Fibroblast of lung (primary cell): ENCODE results near the gene GIPC3. TPM values are rescaled to one million over a fixed set of nuclear protein-coding genes. Genes with fewer than 3 reads are reported as not detected.
A peak's percentile ranks its signal among the peaks of the same experiment; 100 is the strongest.

Experiments
- DNase-seq, 2 donors: peaks; one replicate each; pipeline versions ENCODE4 v3.0.0 to v3.0.0-alpha.2; 2010; ENCODE audit warnings: low read depth in 2 of 2
- H2AFZ ChIP-seq: 2 replicates; pipeline ENCODE4 v1.5.1; 2012; ENCODE audit warnings: low read length, control low read depth, inconsistent platforms
- H3K27ac ChIP-seq: 2 replicates; pipeline ENCODE4 v1.5.1; 2011; ENCODE audit warnings: low read length, control low read depth; ENCODE audit not compliant: insufficient read depth
- H3K27me3 ChIP-seq: 2 replicates; pipeline ENCODE4 v1.5.1; 2011; ENCODE audit warnings: mild to moderate bottlenecking, low read length; ENCODE audit not compliant: control insufficient read depth, insufficient read depth
- H3K36me3 ChIP-seq: 2 replicates; pipeline ENCODE4 v1.5.1; 2011; ENCODE audit warnings: low read length; ENCODE audit not compliant: control insufficient read depth, insufficient read depth
- H3K4me1 ChIP-seq: 2 replicates; pipeline ENCODE4 v1.5.1; 2011; ENCODE audit warnings: low read length; ENCODE audit not compliant: control insufficient read depth, insufficient read depth; ENCODE audit errors: extremely low read depth
- H3K4me2 ChIP-seq: 2 replicates; pipeline ENCODE4 v1.5.1; 2011; ENCODE audit warnings: low read length, control low read depth; ENCODE audit not compliant: insufficient read depth; ENCODE audit errors: extremely low read depth
- H3K4me3 ChIP-seq, 4 experiments: fragments of 200-600 bp in 1 of 4; sonication (generic) in 1 of 4; replicated peaks in 1 of 4; 2 replicates each; pipeline ENCODE4 v1.5.1; 2011 to 2016; ENCODE audit warnings: low read length in 4 of 4, low read depth in 3 of 4, mild to moderate bottlenecking in 3 of 4, control low read depth in 2 of 4, inconsistent platforms in 1 of 4, mixed read lengths in 1 of 4; ENCODE audit not compliant: insufficient read depth in 1 of 4; ENCODE audit errors: control extremely low read depth in 1 of 4
- H3K79me2 ChIP-seq: 2 replicates; pipeline ENCODE4 v1.5.1; 2012; ENCODE audit warnings: mild to moderate bottlenecking, low read length, inconsistent platforms; ENCODE audit not compliant: control insufficient read depth, insufficient read depth
- H3K9ac ChIP-seq: 2 replicates; pipeline ENCODE4 v1.5.1; 2011; ENCODE audit warnings: mild to moderate bottlenecking, low read length, control low read depth; ENCODE audit not compliant: insufficient read depth
- H3K9me3 ChIP-seq: 2 replicates; pipeline ENCODE4 v1.5.1; 2012; ENCODE audit warnings: low read depth, low read length; ENCODE audit not compliant: control insufficient read depth, insufficient read depth
- H4K20me1 ChIP-seq: 2 replicates; pipeline ENCODE4 v1.5.1; 2011; ENCODE audit warnings: low read length; ENCODE audit not compliant: control insufficient read depth, insufficient read depth; ENCODE audit errors: extremely low read depth
- EZH2 ChIP-seq: IDR thresholded peaks from 2 replicates; pipeline ENCODE4 v1.5.1; 2012; ENCODE audit warnings: low read length, control low read depth, mild to moderate bottlenecking; ENCODE audit errors: missing control alignments
- polyA plus RNA-seq, 2 donors: library from polyadenylated mRNA; depleted of rRNA in 1 of 2; stranded (reverse) in 1 of 2; unstranded in 1 of 2; fragments of >200 nt; gene quantifications; 2 replicates each; pipeline ENCODE4 v1.2.1, GENCODE V29; 2011 to 2012; ENCODE audit warnings: missing spikeins in 1 of 2
- total RNA-seq: library from RNA; depleted of rRNA; stranded (reverse); fragments of >200 nt; gene quantifications from 2 replicates; pipeline ENCODE4 v1.2.1, GENCODE V29; 2014
- TF ChIP-seq, protein P1 (sequence below), 2 donors: IDR thresholded peaks in 1 of 2; conservative IDR thresholded peaks in 1 of 2; 1 replicate in 1 of 2; 2 replicates in 1 of 2; pipeline ENCODE4 v1.5.1; 2011 to 2012; ENCODE audit warnings: low read length in 2 of 2, control low read depth in 1 of 2, inconsistent platforms in 1 of 2, low read depth in 1 of 2, mild to moderate bottlenecking in 1 of 2

GIPC3 gene
- total and polyA plus RNA-seq, 2 donors (not counting 1 experiment from before 2014, with no cell fraction given) = under 0.01 to 0.60 TPM

GRCh38 chr19:3573162-3573857, 12.0 kb upstream of the GIPC3 start:
- peak overlapping the region; percentile 70 to 92 (median 83) for H3K4me3 ChIP-seq
- peaks cover 4% of the 10 kb centered on the region for H3K4me1 ChIP-seq
- H3K9me3 ChIP-seq = no peaks in the 10 kb centered on the region
- peaks cover 10% of the 10 kb centered on the region for H3K36me3 ChIP-seq
- TF ChIP-seq EZH2 = no peak
- TF ChIP-seq, protein P1, sequence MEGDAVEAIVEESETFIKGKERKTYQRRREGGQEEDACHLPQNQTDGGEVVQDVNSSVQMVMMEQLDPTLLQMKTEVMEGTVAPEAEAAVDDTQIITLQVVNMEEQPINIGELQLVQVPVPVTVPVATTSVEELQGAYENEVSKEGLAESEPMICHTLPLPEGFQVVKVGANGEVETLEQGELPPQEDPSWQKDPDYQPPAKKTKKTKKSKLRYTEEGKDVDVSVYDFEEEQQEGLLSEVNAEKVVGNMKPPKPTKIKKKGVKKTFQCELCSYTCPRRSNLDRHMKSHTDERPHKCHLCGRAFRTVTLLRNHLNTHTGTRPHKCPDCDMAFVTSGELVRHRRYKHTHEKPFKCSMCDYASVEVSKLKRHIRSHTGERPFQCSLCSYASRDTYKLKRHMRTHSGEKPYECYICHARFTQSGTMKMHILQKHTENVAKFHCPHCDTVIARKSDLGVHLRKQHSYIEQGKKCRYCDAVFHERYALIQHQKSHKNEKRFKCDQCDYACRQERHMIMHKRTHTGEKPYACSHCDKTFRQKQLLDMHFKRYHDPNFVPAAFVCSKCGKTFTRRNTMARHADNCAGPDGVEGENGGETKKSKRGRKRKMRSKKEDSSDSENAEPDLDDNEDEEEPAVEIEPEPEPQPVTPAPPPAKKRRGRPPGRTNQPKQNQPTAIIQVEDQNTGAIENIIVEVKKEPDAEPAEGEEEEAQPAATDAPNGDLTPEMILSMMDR (conservative IDR thresholded peaks at IDR 0.05 in 1 of 2, IDR thresholded peaks at IDR 0.05 in 1 of 2; ENCODE audit: low read depth in 1 of 2, low read length in 2 of 2) = no peak
- peak overlapping the region; percentile 80 for H3K4me2 ChIP-seq
- DNase-seq = no peak
- H3K27me3 ChIP-seq = no peaks in the 10 kb centered on the region
- H3K79me2 ChIP-seq = no peaks in the 10 kb centered on the region
- no peaks in the 10 kb centered on the region for H4K20me1 ChIP-seq
- H3K27ac ChIP-seq = peak overlapping the region; percentile 77
- H3K9ac ChIP-seq = peak overlapping the region; percentile 76
- no peak overlapping the region for H2AFZ ChIP-seq

- peaks cover 4% of the 10 kb centered on the region for H3K4me1 ChIP-seq
- H4K20me1 ChIP-seq = no peaks in the 10 kb centered on the region
- DNase-seq = peak; percentile 89 to 93
- H3K4me2 ChIP-seq = no peak overlapping the region
- no peaks in the 10 kb centered on the region for H3K27me3 ChIP-seq
- peaks cover 10% of the 10 kb centered on the region for H3K36me3 ChIP-seq
- no peak overlapping the region for H3K27ac ChIP-seq
- no peak overlapping the region for H2AFZ ChIP-seq
- peak overlapping the region; percentile 70 to 92 (median 83) for H3K4me3 ChIP-seq
- no peak overlapping the region for H3K9ac ChIP-seq
- no peaks in the 10 kb centered on the region for H3K79me2 ChIP-seq
- H3K9me3 ChIP-seq = no peaks in the 10 kb centered on the region
- TF ChIP-seq, protein P1 (conservative IDR thresholded peaks at IDR 0.05 in 1 of 2, IDR thresholded peaks at IDR 0.05 in 1 of 2; ENCODE audit: low read depth in 1 of 2, low read length in 2 of 2) = no peak
- no peak for TF ChIP-seq EZH2
Observed at GRCh38 chr19:3573858-3574637, 11.2 kb upstream of the GIPC3 start.

DNA sequence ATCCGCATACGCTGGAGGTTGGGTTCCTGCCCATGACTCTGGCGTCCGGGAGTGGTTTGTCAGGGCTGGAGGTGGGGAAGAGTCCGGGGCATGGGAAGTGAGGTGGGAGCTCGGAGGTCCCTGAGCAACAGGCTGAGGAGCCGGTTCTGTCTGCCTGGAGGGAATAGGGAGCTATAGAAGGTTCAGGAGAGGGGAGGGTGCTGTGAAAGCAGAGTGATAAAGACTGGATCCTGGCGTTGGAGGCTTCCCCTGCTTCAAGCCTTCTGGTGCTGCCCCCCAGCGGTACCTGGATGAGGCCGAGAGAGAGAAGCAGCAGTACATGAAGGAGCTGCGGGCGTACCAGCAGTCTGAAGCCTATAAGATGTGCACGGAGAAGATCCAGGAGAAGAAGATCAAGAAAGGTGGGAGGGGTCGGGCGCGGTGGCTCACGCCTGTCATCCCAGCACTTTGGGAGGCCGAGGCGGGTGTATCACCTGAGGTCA, 10.0 kb upstream of the GIPC3 start:
- Histone ChIP-seq H3K4me1 (peaks cover 4% of the 10 kb centered on the region), H3K79me2 (no peaks in the 10 kb centered on the region), H3K4me3 (no peak overlapping the region), H3K4me2 (no peak overlapping the region), H3K27me3 (no peaks in the 10 kb centered on the region), H2AFZ (no peak overlapping the region), H4K20me1 (no peaks in the 10 kb centered on the region), H3K9ac (no peak overlapping the region), H3K36me3 (peaks cover 10% of the 10 kb centered on the region), H3K9me3 (no peaks in the 10 kb centered on the region), H3K27ac (no peak overlapping the region)
- DNase-seq = no peak
- TF ChIP-seq, protein P1 (conservative IDR thresholded peaks at IDR 0.05 in 1 of 2, IDR thresholded peaks at IDR 0.05 in 1 of 2; ENCODE audit: low read depth in 1 of 2, low read length in 2 of 2) = peak in 1 of 2 donors; percentile 30
- TF ChIP-seq EZH2 = no peak
